NCI-H1105 treated with DMSO at 0.1 percent for 48 hours (cell line): Measurements from ENCODE around the gene CDKN2D.
A peak's percentile ranks its signal among the peaks of the same experiment; 100 is the strongest.

Source experiments
- DNase-seq: peaks from one replicate; lab custom pipeline; 2025; lab: John Stamatoyannopoulos, UW

The CDKN2D gene

GRCh38 chr19:10568826-10569651 lies at the start of gene CDKN2D:
TSS of gene CDKN2D (minus strand) at chr19:10568979. CDS start at chr19:10568653, 326 bp downstream.
- peak; percentile 99 for DNase-seq

DNA sequence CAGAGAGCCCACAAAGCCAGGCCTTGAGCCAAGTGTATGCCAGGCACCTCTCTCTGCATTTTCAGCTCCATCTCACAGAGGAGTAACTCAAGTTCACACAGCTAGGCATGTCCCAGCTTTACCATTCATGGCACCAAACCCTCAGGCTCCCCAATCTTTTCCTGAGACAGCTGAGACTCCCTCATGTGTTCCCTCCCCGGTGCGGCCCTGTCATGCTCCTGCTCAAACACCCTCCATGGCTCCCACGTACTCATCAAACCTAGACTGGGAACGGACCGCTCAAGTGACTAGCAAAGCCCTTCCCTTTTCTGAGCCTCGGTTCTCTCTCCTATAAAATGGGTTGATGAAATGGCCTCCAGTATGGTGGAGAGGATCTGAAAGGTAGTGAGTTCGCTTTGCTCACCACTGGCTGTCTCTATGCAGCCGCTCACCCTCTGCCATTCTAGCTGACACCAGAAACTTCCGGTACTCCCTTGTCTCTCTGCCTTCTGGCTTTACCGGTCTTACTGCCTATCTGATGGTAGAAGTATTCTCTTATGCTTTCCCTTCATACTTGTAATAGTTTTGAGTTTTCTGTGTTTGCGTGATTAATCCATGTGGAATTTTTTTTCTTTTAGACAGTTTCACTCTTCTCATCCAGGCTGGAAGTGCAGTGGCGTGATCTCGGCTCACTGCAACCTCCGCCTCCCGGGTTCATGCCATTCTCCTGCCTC lies 48.8 kb upstream of the CDKN2D start:
- no peak for DNase-seq

DNA sequence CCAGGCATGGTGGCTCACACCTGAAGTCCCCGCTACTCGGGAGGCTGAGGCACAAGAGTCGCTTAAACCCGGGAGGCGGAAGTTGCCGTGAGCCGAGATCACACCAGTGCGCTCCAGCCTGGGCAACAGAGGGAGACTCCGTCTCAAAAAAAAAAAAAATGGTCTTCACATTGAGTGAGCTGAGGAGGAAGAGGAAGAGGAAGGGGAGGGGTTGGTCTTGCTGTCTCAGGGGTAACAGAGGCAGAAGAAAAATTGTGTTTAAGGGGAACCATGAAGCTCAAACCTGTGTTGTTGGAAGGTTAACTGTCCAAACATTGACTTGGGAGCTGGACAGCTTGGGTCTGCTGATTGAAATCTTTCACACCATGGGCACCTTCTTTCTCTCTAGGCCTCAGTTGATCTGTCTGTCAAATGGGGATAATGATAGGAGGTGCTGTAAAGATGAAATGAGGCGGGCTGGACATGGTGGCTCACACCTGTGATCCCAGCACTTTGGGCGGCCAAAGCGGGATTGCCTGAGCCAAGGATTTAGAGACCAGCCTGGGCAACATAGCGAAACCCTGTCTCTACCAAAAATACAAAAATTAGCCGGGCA lies 46.7 kb upstream of the CDKN2D start:
- no peak for DNase-seq

- DNase-seq = no peak
Measured at GRCh38 chr19:10612499-10613119, 43.8 kb upstream of the CDKN2D start.

- DNase-seq = no peak
Measured at GRCh38 chr19:10611907-10612306, 43.1 kb upstream of the CDKN2D start.

GRCh38 chr19:10604460-10604980 lies 35.7 kb upstream of the CDKN2D start:
- DNase-seq = no peak

- no peak for DNase-seq
Measured at GRCh38 chr19:10603873-10604459, 35.2 kb upstream of the CDKN2D start.

DNA sequence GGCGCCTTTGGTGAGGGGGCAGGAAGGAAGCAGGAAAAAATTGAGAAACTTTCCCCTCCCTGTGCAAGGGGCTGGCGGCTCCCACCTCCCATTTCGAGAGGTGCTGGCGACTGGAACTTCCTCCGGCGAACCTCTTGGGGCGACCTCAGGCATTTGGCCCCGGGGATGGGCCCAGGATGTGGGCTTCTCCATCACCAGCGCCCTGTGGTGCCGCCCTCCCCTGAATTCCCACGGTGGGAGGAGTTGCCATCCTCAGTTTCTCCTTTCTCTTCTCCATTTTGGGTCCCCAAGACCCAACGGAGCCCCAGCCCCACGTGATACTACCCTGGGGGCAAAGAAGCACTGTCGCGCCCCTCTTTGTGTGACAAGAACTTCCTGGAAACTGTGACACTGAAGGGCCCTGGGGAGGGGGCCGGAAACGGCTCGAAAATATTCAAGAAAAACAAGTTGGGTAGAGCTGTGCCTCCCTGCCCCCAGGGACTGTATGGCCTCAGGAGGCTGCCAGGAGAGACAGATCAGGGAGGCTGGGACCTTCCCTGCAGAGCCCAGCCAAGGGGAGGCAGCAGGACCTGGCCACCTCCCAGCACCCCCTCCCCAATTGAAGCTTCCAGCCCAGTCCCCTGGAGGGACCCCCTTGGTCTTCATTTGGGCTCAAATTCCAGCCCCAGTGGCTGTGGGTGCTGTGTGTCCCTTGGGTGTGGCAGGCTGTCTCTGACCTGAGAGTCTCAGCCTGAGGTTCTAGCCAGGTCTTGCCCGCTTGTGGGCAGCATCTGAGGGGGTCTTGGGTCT lies 34.5 kb upstream of the CDKN2D start:
- DNase-seq = no peak

DNA sequence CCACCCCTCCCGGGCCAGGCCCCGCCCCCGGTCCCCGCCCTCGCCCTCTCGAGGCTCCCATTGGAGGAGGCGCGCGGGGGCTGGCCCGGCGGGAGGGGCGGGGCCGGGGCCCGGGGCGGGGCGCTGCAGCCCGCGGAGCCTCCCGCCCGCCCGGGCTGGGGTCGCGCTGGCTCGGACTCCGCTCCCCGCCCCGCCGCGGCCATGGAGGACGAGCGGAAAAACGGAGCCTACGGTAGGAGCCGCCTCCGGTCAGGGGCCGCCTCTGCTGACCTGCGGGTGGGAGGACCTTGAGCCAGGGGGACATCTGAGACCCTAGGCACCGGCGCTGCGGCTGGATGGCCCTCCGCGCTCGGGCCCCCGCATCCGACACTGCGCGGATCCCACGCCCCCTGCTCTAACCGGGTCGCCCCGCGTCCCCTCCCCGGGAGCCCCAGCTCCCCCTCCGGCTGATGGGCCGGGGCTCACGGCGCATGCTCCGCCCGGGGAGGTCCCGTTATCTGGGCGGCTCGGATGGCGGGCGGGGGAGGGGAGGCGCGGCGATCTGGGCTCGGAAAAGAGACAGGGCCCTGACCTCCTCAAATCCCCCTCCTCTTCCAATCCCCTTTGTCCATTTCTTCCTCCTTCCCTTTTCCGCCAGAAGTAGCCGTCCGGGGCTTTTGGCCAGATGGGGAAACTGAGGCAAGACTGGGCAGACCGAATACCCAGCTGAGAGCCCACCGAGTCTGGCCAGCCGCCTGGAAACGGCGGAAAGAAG lies 33.7 kb upstream of the CDKN2D start:
- peak; percentile 57 for DNase-seq

DNA sequence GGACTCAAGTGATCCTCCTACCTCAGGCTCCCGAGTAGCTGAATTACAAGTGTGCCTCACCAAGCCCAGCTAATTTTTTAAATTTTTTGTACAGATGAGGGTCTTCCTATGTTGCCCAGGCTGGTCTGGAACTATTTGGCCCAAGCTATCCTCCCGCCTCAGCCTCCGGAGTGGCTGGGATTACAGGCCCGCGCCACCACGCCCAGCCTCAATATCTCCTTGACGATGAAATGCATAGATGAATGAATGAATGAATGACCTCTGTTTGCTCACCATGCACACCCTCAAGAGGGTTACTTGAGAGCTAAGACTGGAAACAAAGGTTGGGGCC lies 33.2 kb upstream of the CDKN2D start:
- DNase-seq = no peak

DNA sequence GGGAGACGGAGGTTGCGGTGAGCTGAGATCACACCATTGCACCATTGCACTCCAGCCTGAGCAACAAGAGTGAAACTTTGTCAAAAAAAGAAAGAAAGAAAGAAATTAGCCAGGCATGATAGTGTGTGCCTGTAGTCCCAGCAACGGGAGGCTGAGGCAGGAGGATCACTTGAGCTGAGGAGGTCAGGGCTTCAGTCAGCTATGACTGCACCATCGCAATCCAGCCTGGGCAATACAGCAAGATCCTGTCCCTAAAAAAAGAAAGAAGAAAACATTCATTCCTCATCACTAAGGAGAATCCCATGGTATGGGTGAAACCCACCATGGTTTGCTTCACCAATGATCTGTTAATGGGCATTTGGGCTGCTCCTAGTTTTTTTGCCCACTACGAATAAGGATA lies 31.4 kb upstream of the CDKN2D start:
- no peak for DNase-seq

- DNase-seq = no peak
Measured at GRCh38 chr19:10593820-10594637, 25.2 kb upstream of the CDKN2D start.

- no peak for DNase-seq
Measured at GRCh38 chr19:10593148-10593547, 24.4 kb upstream of the CDKN2D start.

- no peak for DNase-seq
Measured at GRCh38 chr19:10587839-10588150, 19.0 kb upstream of the CDKN2D start.

DNA sequence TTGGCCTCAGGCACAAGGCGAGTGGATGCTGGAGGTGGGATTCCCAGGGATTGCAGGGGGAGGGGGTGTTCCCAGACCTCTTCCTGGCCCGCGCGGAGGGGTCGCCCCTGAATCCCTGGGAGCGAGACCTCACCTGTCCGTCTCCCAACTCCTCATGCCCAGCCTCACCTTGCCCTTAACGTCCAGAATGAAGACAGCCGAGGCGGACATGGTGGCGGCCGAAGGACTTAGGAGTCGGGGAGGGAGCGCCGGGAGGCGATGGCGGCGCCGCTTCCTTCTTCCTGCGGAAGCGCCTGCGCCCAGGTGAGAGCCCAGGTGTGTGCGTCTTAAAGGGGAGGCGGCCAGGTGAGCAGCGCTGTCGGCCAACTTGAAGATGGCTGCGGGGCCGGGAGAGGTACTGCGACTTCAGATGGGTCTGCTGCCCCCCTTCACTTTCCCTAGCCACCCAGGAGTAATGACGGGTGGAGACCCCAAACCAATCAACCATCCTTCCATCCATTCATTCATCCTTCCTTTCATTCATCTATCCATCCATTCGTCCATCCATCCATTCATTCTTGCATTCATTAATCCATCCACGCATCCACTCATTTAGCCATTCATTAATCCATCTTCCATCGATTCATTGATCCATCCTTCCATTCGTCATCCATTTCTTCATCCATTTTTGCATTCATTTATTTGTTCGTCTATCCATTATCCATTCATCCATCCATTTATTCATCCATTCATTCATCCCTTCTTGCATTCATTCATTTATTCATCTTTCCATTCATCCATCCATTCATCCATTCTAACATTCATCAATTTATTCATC lies 18.5 kb upstream of the CDKN2D start, which contains the start of gene AP1M2:
TSS of gene AP1M2 (minus strand) at position 291 of the 817 bp plus-strand sequence. CDS start at position 210, 81 bp downstream.
- DNase-seq = peak; percentile 79

DNA sequence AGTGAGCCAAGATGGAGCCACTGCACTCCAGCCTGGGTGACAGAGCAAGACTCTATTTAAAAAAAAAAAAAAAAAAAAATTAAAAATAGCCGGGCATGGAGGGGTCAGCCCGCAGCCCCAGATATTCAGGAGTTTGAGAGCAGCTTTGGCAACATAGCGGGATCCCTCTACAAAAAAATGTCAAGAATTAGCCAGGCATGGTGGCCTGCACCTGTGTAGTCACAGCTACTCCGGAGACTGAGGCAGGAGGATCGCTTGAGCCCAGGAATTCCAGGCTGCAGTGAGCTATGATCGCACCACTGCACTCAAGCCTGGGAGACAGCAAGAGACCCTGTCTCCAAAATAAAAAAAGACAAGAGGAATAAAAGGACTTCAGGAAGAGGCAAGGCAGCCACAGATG lies 17.6 kb upstream of the CDKN2D start:
- DNase-seq = no peak

- DNase-seq = no peak
Measured at GRCh38 chr19:10583036-10583776, 14.4 kb upstream of the CDKN2D start.

GRCh38 chr19:10582091-10582490 lies 13.3 kb upstream of the CDKN2D start:
- no peak for DNase-seq
